Epithelial cell of esophagus (primary cell): ENCODE results near the gene RGP1.

Source experiments
- DNase-seq: peaks from one replicate; pipeline ENCODE4 v3.0.0; 2010; ENCODE audit warnings: low read depth
- H3K4me3 ChIP-seq: 2 replicates; pipeline ENCODE4 v1.5.1; 2011; ENCODE audit warnings: mild to moderate bottlenecking, low read length, control low read depth
- CTCF ChIP-seq: IDR thresholded peaks from 2 replicates; pipeline ENCODE4 v1.5.1; 2011; ENCODE audit warnings: low read depth, mild to moderate bottlenecking, low read length, control low read depth, inconsistent platforms; ENCODE audit not compliant: insufficient read depth; ENCODE audit errors: missing control alignments

Gene RGP1

GRCh38 chr9:35705836-35706430 lies 43.2 kb upstream of the RGP1 start:
- DNase-seq, result no peak
- no peak overlapping the region for H3K4me3 ChIP-seq
- TF ChIP-seq CTCF, result no peak

GRCh38 chr9:35706951-35707350 lies 42.1 kb upstream of the RGP1 start:
- no peak for DNase-seq
- H3K4me3 ChIP-seq, result no peak overlapping the region
- TF ChIP-seq CTCF, result no peak

GRCh38 chr9:35708146-35708545 lies 40.9 kb upstream of the RGP1 start:
- no peak for DNase-seq
- no peak for TF ChIP-seq CTCF
- no peak overlapping the region for H3K4me3 ChIP-seq

- no peak for TF ChIP-seq CTCF
- H3K4me3 ChIP-seq, result no peak overlapping the region
- no peak for DNase-seq
Observed at GRCh38 chr9:35710818-35711500, 38.1 kb upstream of the RGP1 start.

- H3K4me3 ChIP-seq, result no peak overlapping the region
Observed at GRCh38 chr9:35711501-35712428, 37.3 kb upstream of the RGP1 start.

More at GRCh38 chr9:35711501-35712428, 37.3 kb upstream of the RGP1 start:
- TF ChIP-seq CTCF, result no peak
- no peak for DNase-seq
